Liver (tissue), 3 donors: ENCODE measurements around the gene POU5F1.

ENCODE experiments used
- ATF3 ChIP-seq: IDR thresholded peaks from 2 replicates; pipeline ENCODE4 v1.6.1; 2016; ENCODE audit warnings: antibody characterized with exemption
- CTCF ChIP-seq: fragments of 150-350 bp; IDR thresholded peaks from 2 replicates; pipeline ENCODE4 v1.5.1; 2017; ENCODE audit warnings: improper control_type of control experiment, low read depth, low read length; ENCODE audit not compliant: missing input control
- EGR1 ChIP-seq, 2 donors: IDR thresholded peaks; 2 replicates each; pipeline ENCODE4 v1.6.1; 2016 to 2018; ENCODE audit warnings: antibody characterized with exemption in 2 of 2, low read depth in 2 of 2
- HNF4A ChIP-seq, 2 donors: conservative IDR thresholded peaks; 2 replicates each; pipeline ENCODE4 v1.6.1; 2016; ENCODE audit warnings: antibody characterized with exemption in 2 of 2, mild to moderate bottlenecking in 2 of 2
- MAX ChIP-seq: IDR thresholded peaks from 2 replicates; pipeline ENCODE4 v1.6.1; 2016; ENCODE audit warnings: antibody characterized with exemption
- RAD21 ChIP-seq, 2 donors: IDR thresholded peaks; 2 replicates each; pipeline ENCODE4 v1.6.1; 2016; ENCODE audit warnings: antibody characterized with exemption in 2 of 2, mild to moderate bottlenecking in 2 of 2
- TAF1 ChIP-seq: conservative IDR thresholded peaks from 2 replicates; pipeline ENCODE4 v1.6.1; 2016; ENCODE audit warnings: antibody characterized with exemption, mild to moderate bottlenecking
- YY1 ChIP-seq: IDR thresholded peaks from 2 replicates; pipeline ENCODE4 v1.6.1; 2016; ENCODE audit warnings: antibody characterized with exemption, mild to moderate bottlenecking
- ZBTB33 ChIP-seq: IDR thresholded peaks from 2 replicates; pipeline ENCODE4 v1.6.1; 2016; ENCODE audit warnings: antibody characterized with exemption
- donor health status: healthy.
- donor health status: healthy.

- TF ChIP-seq CTCF (no peak), TAF1 (no peak), HNF4A (conservative IDR thresholded peaks at IDR 0.05) (no peak), YY1 (no peak), ATF3 (no peak), EGR1 (IDR thresholded peaks at IDR 0.05; ENCODE audit: low read depth in 2 of 2) (no peak), RAD21 (IDR thresholded peaks at IDR 0.05) (no peak), ZBTB33 (no peak), MAX (no peak)
Measured at GRCh38 chr6:31190488-31190887, 20.0 kb upstream of the POU5F1 start.
